Measurements from ENCODE around the gene IFI27. TPM values are rescaled to one million over a fixed set of nuclear protein-coding genes. Genes with fewer than 3 reads are reported as not detected.

Gene IFI27
- total and polyA plus RNA-seq, 2 of the 4 experiments (the other 2 are of a cell fraction), result under 0.01 to 0.60 TPM

DNA sequence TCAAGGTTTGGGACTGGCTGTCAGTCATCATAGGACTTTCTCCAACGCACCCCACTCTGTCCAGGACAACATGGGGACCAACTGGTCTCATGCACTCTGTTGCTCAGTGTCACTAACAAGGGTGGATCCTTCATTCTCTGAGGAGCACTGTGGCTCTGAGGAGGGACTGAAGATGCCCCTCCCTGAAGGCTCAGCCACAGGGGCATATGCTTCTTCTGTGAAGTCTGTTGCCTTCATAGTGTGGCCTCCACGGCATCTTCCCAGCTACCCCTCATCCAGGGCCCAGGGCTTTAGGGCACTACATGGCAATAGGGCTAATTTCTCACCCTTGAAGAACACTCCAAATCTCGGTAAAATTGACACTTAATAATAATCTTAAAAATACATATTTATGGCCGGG is 33.2 kb downstream of the IFI27 start:
- H3K18ac ChIP-seq (ENCODE audit: low read depth, low read length), result no peak overlapping the region
- dilution Hi-C loops (cut with HindIII; ENCODE audit: low sequenced_read_pairs, unreplicated experiment), result no loop called here
- no peaks in the 10 kb centered on the region for H4K20me1 ChIP-seq (ENCODE audit: insufficient read depth, low read length)
- in situ Hi-C loops (cut with MboI; ENCODE audit: low sequenced_read_pairs), result no loop called here
- no TSS peak for BruUV-seq (replicated peaks)
- H2AFZ ChIP-seq (replicated peaks; ENCODE audit: low read length, poor library complexity), result no peak overlapping the region
- intact Hi-C loops (cut with micrococcal nuclease), result no loop called here
- no peaks in the 10 kb centered on the region for H3K79me1 ChIP-seq (ENCODE audit: low read depth in 1 of 2, low read length in 2 of 2)
- no peak overlapping the region for H3K4ac ChIP-seq (ENCODE audit: low read depth, low read length)
- no peak overlapping the region for H2BK20ac ChIP-seq (ENCODE audit: low read depth, low read length)
- H2BK15ac ChIP-seq (ENCODE audit: low read depth, low read length), result no peak overlapping the region
- H2BK120ac ChIP-seq (ENCODE audit: low read depth, low read length), result no peak overlapping the region
- ChIA-PET CTCF (interaction anchor here (1.3 kb wide), 1 partner anchor 12 kb away, joined by 4 read pairs; no protein-coding TSS in a partner anchor), POLR2A (ENCODE audit: unreplicated experiment) (no interaction called here)
- TF ChIP-seq MAZ (IDR thresholded peaks at IDR 0.05; ENCODE audit: borderline replicate concordance, low read depth, low read length) (no peak), RFX5 (IDR thresholded peaks at IDR 0.05; ENCODE audit: low read depth, low read length) (no peak), POLR2A (IDR thresholded peaks at IDR 0.05; ENCODE audit: low read depth, low read length) (no peak), NFE2L2 (IDR thresholded peaks at IDR 0.05; ENCODE audit: low read depth, low read length) (no peak), BHLHE40 (IDR thresholded peaks at IDR 0.05; ENCODE audit: low read depth, low read length) (no peak), MXI1 (IDR thresholded peaks at IDR 0.05; ENCODE audit: borderline replicate concordance, low read depth, low read length) (no peak), CHD1 (IDR thresholded peaks at IDR 0.05; ENCODE audit: low read depth, low read length) (no peak), RAD21 (IDR thresholded peaks at IDR 0.05; ENCODE audit: low read length) (no peak), SMC3 (IDR thresholded peaks at IDR 0.05; ENCODE audit: low read depth, low read length) (no peak), ELK1 (IDR thresholded peaks at IDR 0.05; ENCODE audit: borderline replicate concordance, low read depth, low read length) (no peak), RCOR1 (IDR thresholded peaks at IDR 0.05; ENCODE audit: insufficient replicate concordance, low read length) (no peak), MAFK (IDR thresholded peaks at IDR 0.05; ENCODE audit: low read depth, low read length) (no peak), CEBPB (IDR thresholded peaks at IDR 0.05; ENCODE audit: low read depth, low read length) (no peak), FOS (IDR thresholded peaks at IDR 0.05; ENCODE audit: low read depth, low read length) (no peak)
- TF ChIP-seq, protein P1, sequence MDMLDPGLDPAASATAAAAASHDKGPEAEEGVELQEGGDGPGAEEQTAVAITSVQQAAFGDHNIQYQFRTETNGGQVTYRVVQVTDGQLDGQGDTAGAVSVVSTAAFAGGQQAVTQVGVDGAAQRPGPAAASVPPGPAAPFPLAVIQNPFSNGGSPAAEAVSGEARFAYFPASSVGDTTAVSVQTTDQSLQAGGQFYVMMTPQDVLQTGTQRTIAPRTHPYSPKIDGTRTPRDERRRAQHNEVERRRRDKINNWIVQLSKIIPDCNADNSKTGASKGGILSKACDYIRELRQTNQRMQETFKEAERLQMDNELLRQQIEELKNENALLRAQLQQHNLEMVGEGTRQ (IDR thresholded peaks at IDR 0.05; ENCODE audit: low read depth, low read length), result no peak
- TF ChIP-seq, protein P2, sequence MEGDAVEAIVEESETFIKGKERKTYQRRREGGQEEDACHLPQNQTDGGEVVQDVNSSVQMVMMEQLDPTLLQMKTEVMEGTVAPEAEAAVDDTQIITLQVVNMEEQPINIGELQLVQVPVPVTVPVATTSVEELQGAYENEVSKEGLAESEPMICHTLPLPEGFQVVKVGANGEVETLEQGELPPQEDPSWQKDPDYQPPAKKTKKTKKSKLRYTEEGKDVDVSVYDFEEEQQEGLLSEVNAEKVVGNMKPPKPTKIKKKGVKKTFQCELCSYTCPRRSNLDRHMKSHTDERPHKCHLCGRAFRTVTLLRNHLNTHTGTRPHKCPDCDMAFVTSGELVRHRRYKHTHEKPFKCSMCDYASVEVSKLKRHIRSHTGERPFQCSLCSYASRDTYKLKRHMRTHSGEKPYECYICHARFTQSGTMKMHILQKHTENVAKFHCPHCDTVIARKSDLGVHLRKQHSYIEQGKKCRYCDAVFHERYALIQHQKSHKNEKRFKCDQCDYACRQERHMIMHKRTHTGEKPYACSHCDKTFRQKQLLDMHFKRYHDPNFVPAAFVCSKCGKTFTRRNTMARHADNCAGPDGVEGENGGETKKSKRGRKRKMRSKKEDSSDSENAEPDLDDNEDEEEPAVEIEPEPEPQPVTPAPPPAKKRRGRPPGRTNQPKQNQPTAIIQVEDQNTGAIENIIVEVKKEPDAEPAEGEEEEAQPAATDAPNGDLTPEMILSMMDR (conservative IDR thresholded peaks at IDR 0.05; ENCODE audit: low read depth, low read length), result no peak
- H3K9me3 ChIP-seq (ENCODE audit: control insufficient read depth, insufficient read depth, low read length), result no peaks in the 10 kb centered on the region
- H3K4me1 ChIP-seq (ENCODE audit: control insufficient read depth, insufficient read depth, low read length), result no peaks in the 10 kb centered on the region
- no peak overlapping the region for H3K9ac ChIP-seq (ENCODE audit: low read depth, low read length)
- no peak overlapping the region for H3K4me2 ChIP-seq (ENCODE audit: low read depth, low read length)
- no peak overlapping the region for H4K8ac ChIP-seq (ENCODE audit: low read depth in 2 of 2, low read length in 2 of 2)
- H3K9me1 ChIP-seq (ENCODE audit: insufficient read depth, low read length), result no peaks in the 10 kb centered on the region
- WGBS, 2 experiments (ENCODE audit: extremely low coverage in 2 of 2, insufficient read length in 1 of 2), result no CpG with 5 or more reads among the region's 4 CpGs
- H3K27me3 ChIP-seq (ENCODE audit: control insufficient read depth, insufficient read depth, low read length), result peaks cover 10% of the 10 kb centered on the region
- no peak overlapping the region for H2AK9ac ChIP-seq (replicated peaks; ENCODE audit: low read depth, low read length, poor library complexity)
- H3K27ac ChIP-seq (ENCODE audit: insufficient read depth, low read length), result no peak overlapping the region
- no peaks in the 10 kb centered on the region for H3K36me3 ChIP-seq (ENCODE audit: control insufficient read depth, insufficient read depth, low read length)
- H3K56ac ChIP-seq (ENCODE audit: extremely low read depth, insufficient read depth, low read length), result no peak overlapping the region
- no peak overlapping the region for H3K14ac ChIP-seq (replicated peaks; ENCODE audit: low read depth, low read length)
- H2AK5ac ChIP-seq (ENCODE audit: low read depth, low read length), result no peak overlapping the region
- no peak overlapping the region for H4K5ac ChIP-seq (ENCODE audit: low read depth, low read length)
- no peak overlapping the region for H3K23ac ChIP-seq (ENCODE audit: low read depth, low read length)
- no peak for DNase-seq
- no peak overlapping the region for H4K91ac ChIP-seq (ENCODE audit: insufficient read depth, low read depth, low read length)
- ATAC-seq (ENCODE audit: low read depth), result no peak
- H3K4me3 ChIP-seq (ENCODE audit: insufficient read depth, low read depth, low read length), result no peak overlapping the region
- no peak overlapping the region for H2BK5ac ChIP-seq (ENCODE audit: low read depth, low read length, poor library complexity, severe bottlenecking)

Measured in IMR-90 (cell line).